Amniotic epithelial cell (primary cell): Measurements from ENCODE around the gene ATP2B2.

Experiments used
- DNase-seq: peaks from one replicate; pipeline ENCODE4 v3.0.0-alpha.2; 2010; ENCODE audit warnings: low read depth

ATP2B2 gene

DNA sequence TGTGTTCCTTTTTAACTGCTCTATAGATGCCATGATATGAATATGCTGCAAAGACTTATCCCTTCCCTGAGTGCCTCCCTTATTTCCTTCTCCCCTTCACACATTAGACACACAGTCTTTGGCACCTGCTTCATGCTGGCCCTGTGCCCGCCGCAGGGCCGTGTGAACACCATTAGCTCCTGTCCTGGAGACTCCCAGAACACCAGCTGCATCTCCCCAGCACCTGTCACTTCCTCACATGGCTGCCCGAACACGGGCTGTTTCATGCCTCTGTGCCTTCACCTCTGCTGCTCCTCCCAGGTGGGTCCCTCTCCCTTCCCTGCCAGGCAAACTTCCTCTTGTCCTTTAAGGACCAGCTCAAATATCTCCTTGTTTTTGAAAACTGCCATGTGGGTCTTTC is 144.0 kb downstream of the ATP2B2 start:
- no peak for DNase-seq

DNA sequence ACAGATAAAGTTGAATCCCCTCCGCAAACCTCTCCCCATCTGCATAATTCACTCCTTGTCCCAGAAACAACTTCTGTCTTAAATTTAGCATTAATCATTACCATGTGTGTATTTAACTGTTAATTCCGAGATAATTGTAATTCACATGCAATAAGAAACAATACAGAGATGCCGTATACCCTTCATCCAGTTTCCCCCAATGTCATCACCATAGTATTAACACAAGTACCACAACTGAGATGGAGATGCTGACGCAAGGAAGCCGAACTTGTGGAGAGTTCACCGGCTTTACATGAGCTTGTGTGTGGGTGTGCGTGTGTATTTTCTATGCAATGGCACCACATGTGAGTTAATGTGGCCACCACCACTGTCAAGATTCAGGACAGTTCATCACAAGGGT is 144.9 kb downstream of the ATP2B2 start:
- DNase-seq = no peak

DNA sequence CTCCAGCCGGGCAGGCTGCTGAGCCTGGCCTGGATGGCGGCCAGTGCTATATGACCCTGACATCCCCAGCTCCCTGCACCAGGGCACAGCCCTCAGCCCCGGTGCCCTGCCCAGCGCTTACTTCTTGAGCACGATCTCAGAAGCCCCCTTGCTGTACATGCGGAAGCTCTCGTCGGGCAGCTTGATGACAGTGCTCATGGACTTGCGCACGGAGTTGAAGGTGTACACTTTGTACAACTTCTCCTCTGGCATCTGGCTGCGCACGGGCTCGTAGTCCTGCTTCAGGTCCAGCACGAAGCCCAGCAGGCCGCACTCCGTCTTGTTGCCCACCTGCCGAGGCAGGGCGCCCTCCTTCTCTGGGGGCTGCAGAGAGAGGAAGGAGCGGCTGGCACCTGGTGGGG is 145.6 kb downstream of the ATP2B2 start:
- no peak for DNase-seq

DNA sequence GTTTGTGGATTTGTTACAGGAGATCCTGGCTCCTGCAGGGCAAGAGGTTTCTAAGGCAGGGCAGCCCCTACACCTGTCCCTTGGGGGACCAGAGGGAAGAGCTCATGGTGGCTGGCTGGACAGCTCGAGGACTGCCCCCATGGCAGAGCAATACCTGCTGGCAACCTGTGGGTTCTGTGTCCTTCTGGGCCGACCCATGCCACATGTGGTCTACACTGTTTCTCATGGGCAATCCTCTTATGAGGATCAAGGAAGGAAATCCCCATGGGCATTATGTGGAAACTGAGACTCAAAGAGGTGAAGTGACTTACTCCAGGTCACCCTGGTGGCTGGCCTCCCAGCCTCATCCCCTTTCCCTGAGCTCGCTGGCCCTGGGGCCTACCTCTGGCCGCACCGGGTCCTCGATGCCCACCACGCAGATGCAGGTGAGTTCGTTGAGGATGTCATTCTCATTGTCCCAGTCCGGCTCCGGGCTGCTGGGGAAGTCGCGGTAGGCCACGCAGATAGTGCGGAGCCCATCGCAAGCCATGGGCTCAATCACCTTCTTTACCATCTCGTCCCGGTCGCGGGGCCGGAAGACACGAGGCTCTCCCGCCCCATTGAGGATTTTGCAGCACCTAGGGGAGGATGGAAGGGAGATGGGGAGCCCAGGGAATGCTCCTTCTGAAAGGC is 146.9 kb downstream of the ATP2B2 start:
- DNase-seq = no peak

DNA sequence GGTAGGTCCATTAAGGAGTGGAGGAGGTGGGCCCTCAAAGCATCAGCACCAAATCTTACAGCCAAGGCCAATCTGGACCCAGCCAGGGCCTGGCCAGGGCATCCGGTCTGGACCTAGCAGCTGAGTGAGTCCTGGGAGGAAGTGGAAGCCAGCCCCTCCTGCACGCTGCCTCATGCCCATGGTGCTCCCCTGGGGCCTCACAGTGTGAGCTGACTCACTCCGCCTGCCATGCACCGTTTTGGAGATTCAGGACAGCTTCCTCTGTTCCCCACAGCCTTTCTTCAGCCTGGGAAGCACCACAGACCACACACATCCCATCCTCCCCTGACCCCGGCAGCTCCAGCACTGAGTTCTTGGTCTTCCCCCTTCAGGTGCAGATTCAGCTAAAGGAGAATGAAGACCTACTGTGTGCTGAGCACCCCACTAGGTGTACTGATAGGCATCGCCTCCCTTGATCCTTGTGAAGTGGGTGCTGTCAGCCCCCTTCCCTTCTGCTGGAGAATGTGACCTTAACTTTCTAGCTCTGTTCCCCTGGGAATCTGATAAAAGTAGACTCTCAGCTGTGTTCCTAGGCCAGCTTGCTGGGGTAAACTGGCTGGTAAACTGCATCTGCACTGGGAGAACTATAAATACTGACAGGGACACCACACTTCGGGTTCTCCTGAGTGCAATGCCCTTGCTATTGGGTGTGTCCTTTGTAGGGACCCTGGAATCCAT is 147.6 kb downstream of the ATP2B2 start:
- DNase-seq = peak; percentile 90

DNA sequence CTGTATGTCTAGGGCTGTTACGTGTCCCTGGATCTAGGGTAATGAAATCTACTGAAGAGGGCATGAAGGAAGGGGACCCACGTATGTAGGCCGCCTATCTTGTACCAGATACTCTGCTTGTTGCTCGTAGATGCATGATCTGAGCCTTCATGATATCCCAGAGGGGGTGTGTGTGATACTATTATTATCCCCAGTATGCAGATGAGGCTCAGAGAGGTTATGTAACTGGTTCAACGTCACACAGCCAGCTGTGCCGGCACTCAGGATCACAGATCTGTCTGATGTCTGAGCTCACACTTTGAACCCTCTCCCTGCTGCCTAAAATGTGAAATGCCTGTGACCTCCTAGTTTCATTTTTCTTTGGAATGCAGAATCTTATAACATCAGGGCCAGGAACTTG is 148.3 kb downstream of the ATP2B2 start:
- DNase-seq = no peak

DNA sequence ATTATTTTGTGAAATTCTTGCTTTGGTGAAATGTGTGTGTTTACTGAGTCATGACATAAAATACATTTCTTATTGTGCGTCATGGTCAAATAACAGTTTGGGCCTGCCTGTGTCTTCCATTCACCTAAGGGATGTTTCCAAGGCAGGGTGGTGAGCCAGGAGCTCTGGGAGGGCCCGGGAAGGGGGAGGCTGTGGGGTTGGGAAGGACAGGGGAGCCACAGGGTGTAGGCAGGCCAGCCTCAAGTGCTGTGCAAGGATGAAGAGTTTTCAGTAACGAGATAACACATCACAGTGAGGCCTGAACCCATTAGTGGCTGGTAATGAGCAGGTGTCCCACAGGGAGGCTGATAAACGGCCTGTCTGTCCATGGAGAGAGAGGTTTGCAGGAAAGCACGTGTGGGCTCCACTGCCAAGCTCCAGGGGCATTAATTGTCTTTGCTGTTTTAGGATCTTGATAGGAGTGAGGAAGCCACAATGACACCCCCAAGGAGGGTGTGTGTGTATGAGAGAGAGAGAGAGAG is 148.9 kb downstream of the ATP2B2 start:
- no peak for DNase-seq

DNA sequence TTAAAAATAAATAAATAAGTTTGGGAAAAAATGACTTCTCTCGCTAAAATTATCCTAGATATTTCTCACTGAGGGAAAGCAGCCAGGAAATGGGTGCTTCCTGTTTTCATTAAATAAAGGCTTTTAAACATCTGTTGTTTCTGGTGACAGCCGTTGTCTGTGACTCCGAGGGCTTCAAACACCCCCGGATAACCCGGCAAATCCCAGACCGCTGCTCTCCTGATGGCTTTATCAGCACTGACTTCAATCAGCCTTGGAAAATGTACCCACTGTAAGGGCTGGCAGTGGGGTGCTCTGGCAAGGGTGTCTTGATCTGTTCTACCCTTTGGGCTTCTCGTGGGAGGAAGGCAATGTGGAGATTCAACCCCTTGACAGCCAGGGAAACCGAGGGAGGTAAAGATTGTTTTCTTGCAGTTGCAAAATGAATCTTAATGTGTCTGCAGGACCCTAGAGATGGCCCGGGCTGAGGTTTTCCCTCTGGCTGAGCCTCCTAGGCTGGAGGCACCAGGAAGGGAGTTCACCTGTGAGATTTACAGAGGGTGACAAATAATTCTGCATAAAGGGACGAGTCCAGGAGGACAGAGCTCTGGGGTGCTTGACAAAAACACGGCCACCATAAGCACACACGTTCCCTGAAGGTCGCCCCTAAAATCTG is 150.9 kb downstream of the ATP2B2 start:
- no peak for DNase-seq

DNA sequence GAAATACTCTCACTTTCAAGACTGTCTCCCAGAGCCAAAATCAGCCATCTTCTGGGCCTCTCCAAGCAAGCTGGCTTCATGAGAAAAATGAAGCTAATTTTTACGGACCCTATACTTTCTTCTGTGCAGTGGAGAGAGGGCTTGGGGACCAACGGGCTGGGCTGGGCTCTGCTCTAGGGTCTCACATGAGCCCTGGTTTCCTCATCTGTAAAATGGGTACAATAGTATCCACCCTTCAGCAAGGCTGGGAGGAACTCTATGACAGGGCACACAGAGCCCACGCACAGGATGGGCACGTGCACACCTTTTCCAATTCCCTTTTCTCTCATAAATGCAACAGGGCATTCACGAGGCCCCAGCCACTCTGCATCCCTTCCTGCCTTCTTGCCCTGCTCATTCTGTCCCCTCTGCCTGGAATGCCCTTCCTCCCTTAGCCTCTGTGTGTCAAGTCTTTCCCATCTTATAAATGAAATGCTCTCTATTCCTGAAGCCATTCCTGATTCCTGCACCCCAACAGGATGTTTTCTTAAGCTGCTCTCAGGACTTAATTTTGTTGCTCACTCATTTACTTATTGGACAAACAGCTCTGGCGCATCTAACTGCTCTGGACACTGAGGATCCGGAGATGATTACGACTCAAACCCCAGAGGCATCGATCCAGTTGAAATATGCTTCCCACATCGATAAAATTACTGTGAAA is 151.6 kb downstream of the ATP2B2 start:
- no peak for DNase-seq

DNA sequence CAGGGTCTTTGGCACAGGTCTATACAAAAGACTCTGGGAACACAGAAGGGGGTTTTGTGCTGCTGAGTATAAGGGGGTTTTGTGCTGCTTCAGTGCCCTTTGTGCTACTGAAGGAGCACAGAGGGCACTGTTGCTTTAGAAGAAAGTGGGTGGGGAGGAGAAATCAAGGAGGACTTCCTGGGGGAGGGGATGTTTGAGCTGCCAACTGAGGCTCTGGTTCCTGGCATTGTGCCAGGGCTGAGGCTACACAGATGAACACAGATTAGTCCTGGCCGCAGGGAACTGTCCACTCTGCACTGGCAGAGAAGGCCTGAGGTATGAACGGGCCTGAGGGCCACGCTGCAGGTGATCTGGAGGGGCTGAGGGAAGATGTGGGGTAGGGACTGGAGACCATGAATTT is 152.2 kb downstream of the ATP2B2 start:
- DNase-seq = peak; percentile 30

DNA sequence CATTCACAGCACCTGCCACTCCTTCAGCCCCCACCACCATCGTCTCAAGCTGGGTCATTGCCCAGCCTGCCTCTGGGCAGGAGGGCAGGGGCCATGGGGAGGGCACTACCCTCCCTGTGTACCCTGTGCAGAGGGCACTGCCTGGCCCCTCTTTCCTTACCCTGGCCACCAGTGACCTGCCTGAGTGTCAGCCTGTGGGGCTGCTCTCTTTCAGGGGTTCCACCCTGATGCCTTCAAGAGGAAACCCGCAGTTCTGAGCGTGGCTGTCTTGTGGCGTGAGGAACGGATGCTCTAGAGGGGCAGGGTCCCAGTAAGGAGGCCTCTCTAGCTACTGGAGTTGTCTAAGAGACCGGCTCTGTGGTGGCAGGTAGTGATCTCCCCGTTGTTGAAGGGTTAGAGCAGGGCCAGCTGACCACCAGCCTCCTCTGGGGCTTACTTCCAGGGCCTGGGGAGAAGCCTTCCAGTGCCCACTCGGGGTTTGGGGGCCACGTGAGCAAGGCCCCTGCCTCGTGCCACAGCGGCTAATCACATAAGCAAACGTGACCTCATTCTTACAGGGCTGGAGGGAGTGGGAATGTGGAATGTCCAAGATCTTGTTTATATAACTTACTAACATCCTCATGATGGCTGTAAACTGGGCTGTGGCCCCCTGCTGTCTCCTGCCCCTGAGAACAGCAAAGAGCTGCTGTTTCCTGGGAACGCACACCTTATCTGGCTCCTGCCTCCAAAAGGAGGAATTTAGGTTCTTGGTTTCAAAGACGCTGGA is 153.1 kb downstream of the ATP2B2 start:
- peak; percentile 84 for DNase-seq

DNA sequence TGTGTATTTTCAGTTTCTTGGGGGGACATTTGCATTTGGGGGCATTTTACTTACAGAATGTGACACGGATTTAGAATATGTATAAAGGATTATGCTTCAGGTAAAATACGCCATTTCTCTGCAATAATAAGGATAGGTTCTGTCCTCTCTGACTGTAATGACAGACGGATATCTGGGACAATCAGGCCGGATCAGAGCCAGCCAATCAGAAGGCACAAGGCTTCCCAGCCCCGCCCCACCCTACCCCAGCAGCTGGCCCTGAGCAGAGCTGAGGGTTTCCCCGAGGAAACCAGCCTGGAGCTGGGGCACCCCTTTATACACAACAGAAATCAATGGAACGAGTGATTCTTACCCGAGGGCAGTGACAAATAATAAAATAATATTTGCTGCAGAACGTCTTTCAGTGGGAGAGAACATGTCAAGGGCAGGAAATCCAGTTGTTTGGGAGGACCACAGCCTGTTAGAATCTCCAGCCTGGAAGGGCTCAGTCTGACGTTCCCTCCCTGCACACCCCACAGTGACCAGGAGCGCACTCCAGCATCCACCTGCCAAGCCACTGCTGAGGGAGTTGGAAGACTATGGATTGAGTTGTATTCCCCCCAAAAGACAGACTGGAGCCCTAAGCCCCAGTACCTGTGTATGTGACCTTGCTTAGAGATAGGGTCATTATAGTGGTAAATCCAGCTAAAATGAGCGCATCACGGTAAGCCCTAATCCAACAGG is 154.2 kb downstream of the ATP2B2 start:
- DNase-seq = no peak

DNA sequence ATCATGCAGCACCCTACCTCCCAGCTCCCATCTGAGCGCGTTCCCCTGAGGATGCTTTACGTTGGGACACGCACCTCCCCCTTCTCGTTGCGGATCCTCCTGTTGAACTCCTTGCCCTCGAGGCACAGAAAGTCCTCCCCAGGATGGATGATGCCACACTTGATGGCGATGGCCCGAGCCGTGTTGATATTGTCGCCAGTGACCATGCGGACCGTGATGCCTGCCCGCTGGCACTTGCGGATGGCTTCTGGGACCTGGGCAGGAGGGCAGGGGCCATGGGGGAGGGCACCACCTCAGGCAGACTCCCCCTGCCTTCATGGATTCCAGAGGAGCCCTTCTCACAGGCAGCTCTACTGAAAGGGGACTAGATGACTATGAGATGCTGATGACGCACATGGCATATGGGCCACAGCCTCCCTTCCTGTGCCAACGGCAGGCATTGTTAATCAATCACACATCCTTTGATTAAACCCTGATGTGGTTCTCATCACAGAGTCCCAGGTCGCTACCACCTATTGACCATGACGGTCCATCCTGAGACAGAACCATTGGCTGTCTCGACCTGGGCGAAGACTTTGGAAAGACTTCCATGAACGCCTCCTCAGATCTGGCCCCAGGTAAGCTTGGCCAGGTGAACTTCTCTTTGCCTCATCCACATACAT is 154.9 kb downstream of the ATP2B2 start:
- no peak for DNase-seq

DNA sequence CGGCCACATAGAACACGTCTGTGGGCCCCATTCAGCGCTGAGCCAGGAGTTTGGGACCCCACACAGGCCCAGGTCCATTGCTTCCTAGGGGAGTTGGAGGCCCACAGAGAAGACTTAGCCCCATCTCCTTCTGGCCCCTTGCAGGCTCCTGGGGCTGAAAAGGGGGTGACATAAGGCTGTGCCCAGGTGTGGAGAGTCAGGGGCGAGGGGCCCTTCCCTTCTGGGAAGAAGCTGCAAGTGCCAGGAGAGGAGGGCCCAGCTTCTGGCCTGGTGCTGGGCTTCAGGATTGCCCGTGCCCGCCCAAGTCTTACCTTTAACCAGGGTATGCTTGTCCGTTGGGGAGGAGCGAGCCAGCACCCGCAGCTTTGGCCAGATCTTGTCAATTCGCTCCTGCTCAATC is 155.6 kb downstream of the ATP2B2 start:
- DNase-seq = no peak

DNA sequence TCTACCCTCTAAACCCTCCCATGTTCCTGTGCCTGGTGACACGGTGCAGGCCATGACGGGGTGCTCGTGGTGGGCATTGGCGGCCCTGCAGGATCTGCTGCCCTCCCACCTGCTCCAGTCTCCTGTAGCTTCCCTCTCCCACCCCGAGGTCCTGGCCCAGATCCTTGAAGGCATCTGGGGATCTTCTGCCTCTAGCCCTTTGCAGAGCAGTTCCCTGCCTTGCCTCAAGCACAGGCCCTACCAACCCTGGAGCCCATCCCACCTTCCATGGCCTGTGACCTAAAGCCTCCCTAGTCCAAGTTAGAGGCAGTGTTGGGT is 157.0 kb downstream of the ATP2B2 start:
- no peak for DNase-seq

DNA sequence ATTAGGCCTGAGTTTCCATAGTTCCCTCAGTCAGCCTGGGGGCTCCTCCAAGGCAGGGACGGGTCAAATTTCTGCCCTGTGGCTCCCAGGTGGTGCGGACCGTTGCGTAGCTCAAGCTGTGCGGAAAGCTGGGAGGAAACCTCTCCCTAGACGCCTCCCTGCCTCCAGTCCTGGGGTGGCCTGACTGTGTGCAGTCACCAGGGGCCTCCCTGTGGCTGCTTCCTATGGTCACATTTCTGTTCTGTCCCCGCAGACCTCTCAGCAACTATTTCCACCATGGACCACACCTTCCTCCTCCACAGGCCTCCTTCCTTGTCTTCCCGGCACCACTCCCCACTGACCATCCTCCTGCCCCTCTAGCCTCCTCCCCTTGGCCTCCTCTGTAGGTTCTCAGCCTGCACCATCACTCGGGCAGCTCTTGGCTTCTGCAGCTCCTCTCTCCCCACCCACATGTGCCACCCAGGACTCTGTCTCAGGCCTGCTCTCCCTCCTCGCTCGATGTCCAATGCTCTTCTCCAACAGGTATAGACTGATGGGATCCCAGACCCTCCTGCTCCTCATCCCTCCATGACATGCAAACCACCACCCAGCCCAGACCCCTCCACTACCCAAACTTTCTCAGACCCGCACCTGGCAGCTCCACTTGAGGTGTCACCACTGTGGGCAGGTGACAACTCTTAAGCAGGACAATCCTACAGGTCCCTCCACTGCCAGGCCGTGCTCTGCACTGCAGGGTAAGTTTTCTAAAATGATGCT is 157.6 kb downstream of the ATP2B2 start:
- no peak for DNase-seq

DNA sequence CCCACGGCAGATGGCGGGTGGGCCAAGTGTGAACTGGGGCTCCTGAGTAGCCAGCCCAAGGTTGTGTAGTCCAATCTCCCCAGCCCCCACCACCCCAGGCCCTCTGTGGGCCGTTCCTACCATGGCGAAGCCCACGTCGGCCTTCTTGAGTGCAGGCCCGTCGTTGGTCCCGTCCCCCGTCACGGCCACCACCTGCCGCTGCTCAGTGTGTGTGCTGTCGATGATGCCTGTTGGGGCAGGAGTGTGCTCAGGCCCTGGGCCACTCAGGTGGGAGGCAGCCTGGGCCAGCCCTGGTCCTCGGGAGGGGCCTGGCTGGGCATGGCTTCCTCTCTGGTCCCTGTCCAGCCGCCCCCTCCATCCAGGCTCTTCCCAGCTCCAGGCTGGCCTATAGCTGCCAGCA is 159.5 kb downstream of the ATP2B2 start:
- DNase-seq = no peak

DNA sequence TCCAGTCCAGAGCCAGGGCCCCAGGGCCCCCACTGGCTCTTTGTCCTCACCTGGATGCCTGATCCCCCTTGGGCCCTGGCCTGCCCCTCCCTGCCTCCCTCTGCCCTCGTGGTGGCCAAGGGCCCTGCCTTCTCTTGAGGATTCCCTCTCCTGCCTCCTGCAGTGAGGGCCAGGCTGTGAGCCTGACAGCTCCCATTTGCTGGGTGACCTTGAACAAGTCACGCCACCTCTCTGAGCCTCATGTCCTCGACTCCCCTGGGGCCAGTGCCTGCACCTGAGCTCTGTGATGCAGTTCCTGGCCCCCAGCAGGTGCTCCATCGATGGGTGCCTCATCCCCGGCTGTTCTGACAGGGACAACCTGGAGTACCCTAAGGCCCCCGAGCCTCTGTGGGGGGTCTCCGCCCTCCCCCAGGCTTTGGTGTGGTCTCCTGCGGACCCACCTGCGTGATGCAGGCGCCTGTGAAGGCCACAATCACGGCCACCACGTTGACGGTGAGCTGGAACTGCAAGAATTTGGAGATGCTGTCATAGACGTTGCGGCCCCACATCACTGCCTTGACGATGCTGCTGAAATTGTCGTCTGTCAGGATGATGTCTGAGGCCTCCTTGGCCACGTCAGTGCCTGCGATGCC is 160.3 kb downstream of the ATP2B2 start:
- DNase-seq = no peak

DNA sequence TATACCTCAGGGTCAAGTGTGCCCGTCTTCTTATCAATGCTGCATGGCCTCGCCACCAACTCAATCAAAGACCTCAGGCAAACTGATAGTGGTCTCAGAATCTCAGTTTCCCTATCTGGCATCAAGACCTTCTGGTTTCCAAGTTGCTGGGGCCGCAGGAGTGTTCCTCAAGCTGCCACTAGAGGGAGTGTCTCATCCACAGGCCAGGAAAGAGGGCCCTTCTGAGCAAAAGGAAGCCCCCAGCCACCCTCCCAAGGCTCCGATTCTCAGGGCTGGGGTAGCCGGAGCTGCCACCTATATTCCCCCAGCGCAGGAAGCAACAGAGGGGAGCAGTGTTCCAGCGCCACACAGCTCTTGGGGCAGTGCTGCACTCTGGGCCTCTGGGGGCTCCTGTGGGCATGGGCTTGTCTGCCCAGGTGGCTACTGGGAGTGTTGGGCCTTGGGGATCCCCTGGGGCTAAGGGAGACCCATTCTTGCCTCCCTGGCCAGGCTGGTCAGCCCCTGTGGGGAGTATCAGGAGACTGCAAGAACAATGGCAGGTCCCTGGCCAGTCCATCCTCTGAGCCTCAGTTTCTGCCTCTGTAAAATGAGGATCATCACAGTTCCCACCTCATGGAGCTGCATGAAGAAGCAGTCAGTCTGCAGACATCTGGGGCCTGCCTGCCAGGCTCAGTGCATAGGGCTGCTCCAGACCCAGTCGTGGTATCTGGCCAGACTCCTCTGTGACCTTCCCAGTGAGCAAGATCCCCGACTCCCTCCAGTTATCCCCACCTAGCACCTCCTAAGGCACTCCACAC is 161.0 kb downstream of the ATP2B2 start:
- peak; percentile 26 for DNase-seq
